HepG2 (cell line): ENCODE measurements around the gene IFNLR1. TPM values are rescaled to one million over a fixed set of nuclear protein-coding genes. Genes with fewer than 3 reads are reported as not detected.
A peak's percentile ranks its signal among the peaks of the same experiment; 100 is the strongest.

ENCODE experiments used
- ATF7 ChIP-seq, 2 experiments: fragments of 450-650 bp in 1 of 2; sonication (generic) in 1 of 2; formaldehyde crosslinking in 1 of 2; IDR thresholded peaks; 2 replicates each; pipeline versions ENCODE4 v1.4.0 to v1.6.1; 2016 to 2020; ENCODE audit warnings: antibody characterized with exemption in 1 of 2, mild to moderate bottlenecking in 1 of 2, missing genetic modification reagents in 1 of 2
- ATRX ChIP-seq: sonication (generic); formaldehyde crosslinking; IDR thresholded peaks from 2 replicates; pipeline ENCODE4 v1.4.0; 2020; ENCODE audit warnings: missing genetic modification reagents, borderline replicate concordance
- CENPX ChIP-seq: sonication (generic); formaldehyde crosslinking; IDR thresholded peaks from 2 replicates; pipeline ENCODE4 v1.9.0; 2021; ENCODE audit warnings: mild to moderate bottlenecking, missing genetic modification reagents, moderate library complexity
- ETV5 ChIP-seq: IDR thresholded peaks from 2 replicates; pipeline ENCODE4 v1.6.1; 2018; ENCODE audit warnings: missing biosample characterization, missing genetic modification reagents, inconsistent platforms, borderline replicate concordance
- GABPB1 ChIP-seq: IDR thresholded peaks from 2 replicates; pipeline ENCODE4 v1.6.1; 2016; ENCODE audit warnings: mild to moderate bottlenecking, missing genetic modification reagents, moderate library complexity, missing compliant biosample characterization
- MED1 ChIP-seq: sonication (generic); formaldehyde crosslinking; IDR thresholded peaks from 2 replicates; pipeline ENCODE4 v1.4.0; 2020; ENCODE audit warnings: missing genetic modification reagents
- MXI1 ChIP-seq: IDR thresholded peaks from 3 replicates; pipeline ENCODE4 v1.6.1; 2012; ENCODE audit warnings: low read depth, low read length, inconsistent platforms, borderline replicate concordance
- SOX6 ChIP-seq, 2 experiments: fragments of 450-650 bp in 1 of 2; sonication (generic) in 1 of 2; formaldehyde crosslinking in 1 of 2; IDR thresholded peaks; 2 replicates each; pipeline versions ENCODE4 v1.4.0 to v1.6.1; 2017 to 2020; ENCODE audit warnings: antibody characterized with exemption in 1 of 2, mild to moderate bottlenecking in 1 of 2, missing genetic modification reagents in 1 of 2
- SRF ChIP-seq: IDR thresholded peaks from 2 replicates; pipeline ENCODE4 v1.6.1; 2011; ENCODE audit warnings: mild to moderate bottlenecking, low read depth, low read length, moderate library complexity
- TFAP4 ChIP-seq: sonication (generic); IDR thresholded peaks from 2 replicates; pipeline ENCODE4 v1.6.1; 2016; ENCODE audit warnings: low read depth, borderline replicate concordance
- ZBTB8A ChIP-seq: sonication (generic); formaldehyde crosslinking; IDR thresholded peaks from 2 replicates; pipeline ENCODE4 v1.4.0; 2020; ENCODE audit warnings: mild to moderate bottlenecking, low read depth, missing genetic modification reagents, borderline replicate concordance
- ZEB1 ChIP-seq: IDR thresholded peaks from 2 replicates; pipeline ENCODE4 v1.6.1; 2012; ENCODE audit warnings: mild to moderate bottlenecking, low read depth, inconsistent platforms; ENCODE audit not compliant: insufficient replicate concordance
- ZNF101 ChIP-seq: sonication (generic); formaldehyde crosslinking; IDR thresholded peaks from 2 replicates; pipeline ENCODE4 v1.4.0; 2020; ENCODE audit warnings: mild to moderate bottlenecking, low read depth, missing genetic modification reagents, borderline replicate concordance
- ZNF232 ChIP-seq: sonication (generic); formaldehyde crosslinking; IDR thresholded peaks from 2 replicates; pipeline ENCODE4 v1.4.0; 2020; ENCODE audit warnings: missing genetic modification reagents, borderline replicate concordance
- ZNF296 ChIP-seq: sonication (generic); formaldehyde crosslinking; conservative IDR thresholded peaks from 2 replicates; pipeline ENCODE4 v1.5.0; 2020; ENCODE audit warnings: mild to moderate bottlenecking, missing genetic modification reagents
- ZNF317 ChIP-seq: sonication (generic); formaldehyde crosslinking; IDR thresholded peaks from 2 replicates; pipeline ENCODE4 v1.5.0; 2020; ENCODE audit warnings: mild to moderate bottlenecking, missing genetic modification reagents
- ZNF337 ChIP-seq: sonication (generic); formaldehyde crosslinking; IDR thresholded peaks from 2 replicates; pipeline ENCODE4 v1.5.1; 2020; ENCODE audit warnings: missing genetic modification reagents, low read depth, mild to moderate bottlenecking, borderline replicate concordance
- ZNF530 ChIP-seq: sonication (generic); formaldehyde crosslinking; IDR thresholded peaks from 2 replicates; pipeline ENCODE4 v1.5.0; 2020; ENCODE audit warnings: low read depth, mild to moderate bottlenecking, missing genetic modification reagents
- ZNF550 ChIP-seq: sonication (generic); formaldehyde crosslinking; IDR thresholded peaks from 2 replicates; pipeline ENCODE4 v1.4.0; 2020; ENCODE audit warnings: mild to moderate bottlenecking, missing genetic modification reagents, borderline replicate concordance
- ZNF556 ChIP-seq: sonication (generic); formaldehyde crosslinking; IDR thresholded peaks from 2 replicates; pipeline ENCODE4 v1.4.0; 2020; ENCODE audit warnings: mild to moderate bottlenecking, missing genetic modification reagents, borderline replicate concordance
- ZNF781 ChIP-seq: sonication (generic); formaldehyde crosslinking; IDR thresholded peaks from 2 replicates; pipeline ENCODE4 v1.5.1; 2020; ENCODE audit warnings: borderline replicate concordance, mild to moderate bottlenecking, missing genetic modification reagents; ENCODE audit errors: not compliant biosample characterization
- ZNF878 ChIP-seq: sonication (generic); formaldehyde crosslinking; IDR thresholded peaks from 2 replicates; pipeline ENCODE4 v1.8.1; 2023; ENCODE audit warnings: mild to moderate bottlenecking, missing genetic modification reagents, moderate library complexity
- polyA plus RNA-seq, 8 experiments: library from polyadenylated mRNA; depleted of rRNA in 3 of 8; stranded (reverse) in 7 of 8; unstranded in 1 of 8; fragments of >200 nt; fragmentation: Illumina TruSeq in 4 of 8; extraction: Trizol in 4 of 8; gene quantifications; 2 replicates each; pipeline versions ENCODE4 v1.2.1 to v1.2.3, GENCODE V29; 2011 to 2016; ENCODE audit warnings: low read depth in 4 of 8, missing spikeins in 1 of 8, mixed read lengths in 1 of 8; ENCODE audit not compliant: insufficient read depth in 1 of 8
- total RNA-seq, 5 experiments: library from RNA; depleted of rRNA; stranded (reverse); fragments of >200 nt; fragmentation: Illumina TruSeq; extraction: Trizol; gene quantifications; 2 replicates each; pipeline ENCODE4 v1.2.3, GENCODE V29; 2016; ENCODE audit warnings: low read depth in 1 of 5
- TF ChIP-seq, protein P1 (sequence below): sonication (generic); formaldehyde crosslinking; IDR thresholded peaks from 2 replicates; pipeline ENCODE4 v1.4.0; 2020; ENCODE audit warnings: missing genetic modification reagents

Gene IFNLR1
- total and polyA plus RNA-seq, 2 of the 13 experiments (the other 11 are each of a cell fraction or from before 2014, with no cell fraction given), result 3.8 to 8.5 TPM

- peak; percentile 51; the same call in 1 of the 2 replicates for TF ChIP-seq ETV5
- TF ChIP-seq MED1 (CRISPR knock-in tag), result peak; percentile 42
- no peak; the same call in 1 of the 2 replicates for TF ChIP-seq ZNF232 (CRISPR knock-in tag)
- TF ChIP-seq ZBTB8A, result no peak
- no peak for TF ChIP-seq ZNF781
- no peak for TF ChIP-seq ZEB1
- TF ChIP-seq SRF, result no peak
- TF ChIP-seq ZNF101, result no peak
- 0 out of 2 replicates have a peak, but pooled peaks have one; percentile 30 for TF ChIP-seq ZNF337 (CRISPR knock-in tag)
- peak; percentile 76 for TF ChIP-seq GABPB1 (CRISPR knock-in tag)
- TF ChIP-seq ZNF878, result 0 out of 2 replicates have a peak, but pooled peaks have one; percentile 7
- no peak for TF ChIP-seq ZNF530 (CRISPR knock-in tag)
- TF ChIP-seq, protein P1, sequence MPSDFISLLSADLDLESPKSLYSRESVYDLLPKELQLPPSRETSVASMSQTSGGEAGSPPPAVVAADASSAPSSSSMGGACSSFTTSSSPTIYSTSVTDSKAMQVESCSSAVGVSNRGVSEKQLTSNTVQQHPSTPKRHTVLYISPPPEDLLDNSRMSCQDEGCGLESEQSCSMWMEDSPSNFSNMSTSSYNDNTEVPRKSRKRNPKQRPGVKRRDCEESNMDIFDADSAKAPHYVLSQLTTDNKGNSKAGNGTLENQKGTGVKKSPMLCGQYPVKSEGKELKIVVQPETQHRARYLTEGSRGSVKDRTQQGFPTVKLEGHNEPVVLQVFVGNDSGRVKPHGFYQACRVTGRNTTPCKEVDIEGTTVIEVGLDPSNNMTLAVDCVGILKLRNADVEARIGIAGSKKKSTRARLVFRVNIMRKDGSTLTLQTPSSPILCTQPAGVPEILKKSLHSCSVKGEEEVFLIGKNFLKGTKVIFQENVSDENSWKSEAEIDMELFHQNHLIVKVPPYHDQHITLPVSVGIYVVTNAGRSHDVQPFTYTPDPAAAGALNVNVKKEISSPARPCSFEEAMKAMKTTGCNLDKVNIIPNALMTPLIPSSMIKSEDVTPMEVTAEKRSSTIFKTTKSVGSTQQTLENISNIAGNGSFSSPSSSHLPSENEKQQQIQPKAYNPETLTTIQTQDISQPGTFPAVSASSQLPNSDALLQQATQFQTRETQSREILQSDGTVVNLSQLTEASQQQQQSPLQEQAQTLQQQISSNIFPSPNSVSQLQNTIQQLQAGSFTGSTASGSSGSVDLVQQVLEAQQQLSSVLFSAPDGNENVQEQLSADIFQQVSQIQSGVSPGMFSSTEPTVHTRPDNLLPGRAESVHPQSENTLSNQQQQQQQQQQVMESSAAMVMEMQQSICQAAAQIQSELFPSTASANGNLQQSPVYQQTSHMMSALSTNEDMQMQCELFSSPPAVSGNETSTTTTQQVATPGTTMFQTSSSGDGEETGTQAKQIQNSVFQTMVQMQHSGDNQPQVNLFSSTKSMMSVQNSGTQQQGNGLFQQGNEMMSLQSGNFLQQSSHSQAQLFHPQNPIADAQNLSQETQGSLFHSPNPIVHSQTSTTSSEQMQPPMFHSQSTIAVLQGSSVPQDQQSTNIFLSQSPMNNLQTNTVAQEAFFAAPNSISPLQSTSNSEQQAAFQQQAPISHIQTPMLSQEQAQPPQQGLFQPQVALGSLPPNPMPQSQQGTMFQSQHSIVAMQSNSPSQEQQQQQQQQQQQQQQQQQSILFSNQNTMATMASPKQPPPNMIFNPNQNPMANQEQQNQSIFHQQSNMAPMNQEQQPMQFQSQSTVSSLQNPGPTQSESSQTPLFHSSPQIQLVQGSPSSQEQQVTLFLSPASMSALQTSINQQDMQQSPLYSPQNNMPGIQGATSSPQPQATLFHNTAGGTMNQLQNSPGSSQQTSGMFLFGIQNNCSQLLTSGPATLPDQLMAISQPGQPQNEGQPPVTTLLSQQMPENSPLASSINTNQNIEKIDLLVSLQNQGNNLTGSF (CRISPR knock-in tag), result no peak
- TF ChIP-seq ATRX, result no peak
- TF ChIP-seq ZNF296 (CRISPR knock-in tag), result 0 out of 2 replicates have a peak, but pooled peaks have one; percentile 44
- no peak for TF ChIP-seq ATF7 (IDR thresholded peaks at IDR 0.05)
- TF ChIP-seq ATF7 (CRISPR knock-in tag; IDR thresholded peaks at IDR 0.05), result no peak
- TF ChIP-seq SOX6 (IDR thresholded peaks at IDR 0.05), result no peak
- TF ChIP-seq SOX6 (CRISPR knock-in tag; IDR thresholded peaks at IDR 0.05), result peak; percentile 35; the same call in 1 of the 2 replicates
- peak; percentile 20; the same call in 1 of the 3 replicates for TF ChIP-seq MXI1
- no peak for TF ChIP-seq CENPX (CRISPR knock-in tag)
- TF ChIP-seq ZNF550, result no peak
- 0 out of 2 replicates have a peak, but pooled peaks have one; percentile 38 for TF ChIP-seq TFAP4
- TF ChIP-seq ZNF317 (CRISPR knock-in tag), result no peak
- peak; percentile 13; the same call in 1 of the 2 replicates for TF ChIP-seq ZNF556 (CRISPR knock-in tag)
Measured at GRCh38 chr1:24108334-24109165, 78.5 kb downstream of the IFNLR1 start (continued).
